HG02588 (cell line): ENCODE measurements around the gene GNMT.
"Not testable (repeated sequence)": the region's sequence is repeated elsewhere in the genome, so short reads cannot be mapped to it uniquely, and the experiment has no call there.

Experiments
- ATAC-seq: cut with Tn5 transposase; IDR thresholded peaks from one replicate; pipeline ENCODE4 v1.9.1; 2021; ENCODE audit warnings: mild to moderate bottlenecking, moderate library complexity; ENCODE audit not compliant: unreplicated experiment

GNMT gene

DNA sequence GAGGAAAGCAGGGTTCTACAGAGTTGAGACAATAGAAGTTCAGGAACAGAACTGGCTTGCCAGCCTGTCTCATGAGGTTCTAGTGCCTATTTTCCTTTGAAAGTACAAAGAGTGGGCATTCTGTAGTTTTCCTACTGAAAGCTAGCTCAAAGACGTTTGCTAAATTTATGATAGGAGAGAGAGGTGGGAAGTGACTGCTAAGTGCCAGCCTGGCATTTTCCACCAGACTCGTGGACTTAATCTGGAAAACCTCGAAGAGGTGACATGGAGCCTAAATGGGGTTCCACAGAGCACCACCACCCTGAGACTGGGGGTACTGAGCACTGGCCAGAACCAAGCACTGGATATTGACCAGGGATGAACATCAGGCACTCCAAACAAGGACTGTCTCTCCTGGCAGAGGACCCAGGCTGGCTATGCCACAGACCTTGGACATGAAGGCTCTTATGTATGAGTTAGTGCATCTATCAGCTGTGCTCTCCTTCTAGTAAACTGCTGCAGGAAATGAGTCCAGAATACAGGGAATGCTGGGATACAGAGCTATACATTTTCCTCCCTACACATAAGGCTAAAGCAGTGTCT lies 11.3 kb downstream of the GNMT start:
- ATAC-seq: no peak

GRCh38 chr6:42973926-42974325 lies 13.4 kb downstream of the GNMT start:
- no peak for ATAC-seq

DNA sequence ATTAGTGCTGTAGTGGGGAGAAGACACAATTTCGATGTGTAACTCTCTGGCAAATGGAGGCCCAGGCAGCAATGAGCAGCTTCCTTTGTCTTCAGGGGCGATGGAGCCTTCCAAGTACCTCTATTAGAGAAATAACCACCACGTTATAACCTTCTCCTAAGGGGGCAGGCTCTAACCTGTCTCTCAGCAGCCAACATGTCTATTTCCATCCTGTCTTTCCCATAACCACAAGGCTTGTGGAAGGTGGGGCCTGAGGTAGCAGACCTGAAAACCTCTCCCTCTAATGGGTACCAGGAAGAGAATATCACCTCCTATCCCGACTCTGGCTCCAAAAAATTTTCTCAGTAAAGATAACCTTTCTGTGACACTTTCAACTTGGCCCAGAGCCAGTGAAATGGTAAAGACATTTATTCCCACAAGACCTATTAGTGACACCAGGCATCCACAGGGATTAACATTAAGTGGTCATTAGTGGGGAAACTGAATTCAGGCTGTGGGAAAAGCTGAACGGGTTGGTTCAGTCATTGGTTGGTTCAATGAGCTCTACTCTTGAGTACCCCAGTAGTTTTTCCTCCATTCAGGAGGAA lies 14.5 kb downstream of the GNMT start:
- ATAC-seq: no peak

DNA sequence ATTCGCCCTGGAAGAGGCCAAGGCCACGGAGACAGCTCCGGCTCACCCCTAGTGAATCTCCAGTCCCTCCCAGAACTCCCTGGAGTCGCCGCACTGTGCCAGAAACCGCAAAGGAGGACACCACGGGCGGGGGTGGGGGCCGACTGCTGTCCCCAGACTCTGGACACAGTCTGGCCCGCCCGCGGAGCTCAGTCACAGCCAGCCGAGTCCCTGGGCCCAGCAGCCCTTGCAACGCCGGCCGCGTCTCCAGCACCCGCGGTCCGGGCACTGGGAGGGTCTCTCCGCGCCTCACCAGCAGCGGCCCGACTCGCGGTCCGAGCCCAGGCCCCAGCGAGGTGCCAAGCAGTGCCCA lies 17.9 kb downstream of the GNMT start:
- peak; percentile 21 for ATAC-seq

DNA sequence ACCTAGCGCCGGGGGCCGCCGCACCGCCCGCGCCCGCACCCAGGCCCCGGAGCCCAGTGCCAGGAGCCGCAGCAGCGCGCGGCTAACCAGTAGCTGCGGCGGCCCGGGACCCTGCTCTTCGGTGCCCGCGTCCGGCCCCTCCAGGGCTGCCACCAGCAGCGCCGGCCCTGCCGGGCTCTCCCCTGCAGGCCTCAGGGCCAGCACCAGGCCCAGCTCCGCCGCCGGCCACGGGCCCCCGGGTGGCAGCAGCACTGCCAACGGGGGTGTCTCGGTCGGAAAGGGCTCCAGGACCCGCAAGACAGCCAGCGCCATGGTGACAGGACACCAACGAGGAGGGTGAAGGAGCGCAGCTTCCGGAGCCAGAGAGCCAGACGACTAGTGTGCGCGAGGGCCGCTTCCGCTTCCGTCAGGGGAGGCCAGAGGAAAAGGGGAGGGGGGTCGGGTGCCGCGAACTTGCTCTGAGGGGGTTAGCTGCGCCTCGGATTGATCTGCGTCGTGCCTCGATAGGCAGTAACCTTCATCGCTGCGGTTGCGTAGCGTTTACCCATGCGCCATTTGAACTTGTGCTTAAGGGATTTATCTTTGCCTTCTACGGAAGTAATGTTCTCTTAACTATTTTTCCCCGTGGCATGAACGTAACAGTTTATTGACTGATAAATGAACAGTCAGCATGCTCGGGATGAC lies 18.4 kb downstream of the GNMT start, which contains the start of gene PEX6:
PEX6 (minus strand) TSS at position 343 of the 684 bp plus-strand sequence; CDS start at position 312, 31 bp downstream.
- peak; percentile 83 for ATAC-seq

- no peak for ATAC-seq
Measured at GRCh38 chr6:42979523-42980177, 19.1 kb downstream of the GNMT start.

- ATAC-seq: no peak
Measured at GRCh38 chr6:42981836-42982235, 21.3 kb downstream of the GNMT start.

DNA sequence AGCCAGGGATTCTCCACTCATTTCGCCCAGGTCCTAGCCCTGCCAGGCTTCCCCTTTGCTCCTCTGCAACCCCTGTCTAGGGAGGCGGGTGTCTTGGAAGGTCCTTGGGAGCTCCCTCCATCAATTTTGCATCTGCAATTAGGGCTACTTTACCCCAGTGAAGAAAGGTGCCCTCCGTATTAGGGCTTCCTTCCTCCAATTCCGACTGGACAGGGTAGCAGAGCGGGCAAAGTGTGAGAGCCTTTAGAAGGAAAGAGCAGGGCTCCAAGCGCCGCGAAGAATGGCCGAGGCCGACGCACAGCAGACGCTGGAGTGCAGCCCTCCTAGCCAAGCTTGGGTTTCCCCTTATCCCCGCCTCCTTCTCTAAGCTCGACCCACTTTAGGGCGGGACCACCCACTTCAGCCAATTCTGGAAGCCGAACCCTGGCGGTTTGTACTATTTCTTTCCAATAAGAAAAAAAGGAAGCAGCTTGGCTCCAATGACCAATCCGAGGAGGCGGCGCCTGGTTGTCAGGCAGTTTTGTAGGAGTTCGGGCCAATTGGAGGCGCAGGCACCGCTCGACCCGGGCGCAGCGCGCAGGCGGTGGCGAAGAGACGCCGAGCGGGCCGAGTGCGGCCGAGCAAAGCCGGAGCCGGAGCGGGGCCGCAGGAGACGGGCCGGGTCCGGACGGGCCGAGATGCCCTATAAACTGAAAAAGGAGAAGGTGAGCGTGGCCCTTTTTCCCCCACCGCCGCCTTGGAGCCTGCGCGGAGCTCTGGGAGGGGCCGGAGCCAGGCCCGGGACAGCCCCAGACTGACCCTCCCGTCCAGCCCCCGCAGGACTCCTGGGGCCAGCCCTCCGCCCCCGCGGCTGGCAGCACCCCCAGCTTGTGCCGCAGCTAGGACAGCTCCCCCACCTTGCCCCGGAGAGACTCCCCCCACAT lies 23.7 kb downstream of the GNMT start, which contains the start of gene PPP2R5D:
PPP2R5D (plus strand) TSS at position 570 of the 923 bp plus-strand sequence; CDS start at position 678, 108 bp downstream.
- peak; percentile 91 for ATAC-seq

- no peak for ATAC-seq
Measured at GRCh38 chr6:42984924-42985475, 24.4 kb downstream of the GNMT start.

DNA sequence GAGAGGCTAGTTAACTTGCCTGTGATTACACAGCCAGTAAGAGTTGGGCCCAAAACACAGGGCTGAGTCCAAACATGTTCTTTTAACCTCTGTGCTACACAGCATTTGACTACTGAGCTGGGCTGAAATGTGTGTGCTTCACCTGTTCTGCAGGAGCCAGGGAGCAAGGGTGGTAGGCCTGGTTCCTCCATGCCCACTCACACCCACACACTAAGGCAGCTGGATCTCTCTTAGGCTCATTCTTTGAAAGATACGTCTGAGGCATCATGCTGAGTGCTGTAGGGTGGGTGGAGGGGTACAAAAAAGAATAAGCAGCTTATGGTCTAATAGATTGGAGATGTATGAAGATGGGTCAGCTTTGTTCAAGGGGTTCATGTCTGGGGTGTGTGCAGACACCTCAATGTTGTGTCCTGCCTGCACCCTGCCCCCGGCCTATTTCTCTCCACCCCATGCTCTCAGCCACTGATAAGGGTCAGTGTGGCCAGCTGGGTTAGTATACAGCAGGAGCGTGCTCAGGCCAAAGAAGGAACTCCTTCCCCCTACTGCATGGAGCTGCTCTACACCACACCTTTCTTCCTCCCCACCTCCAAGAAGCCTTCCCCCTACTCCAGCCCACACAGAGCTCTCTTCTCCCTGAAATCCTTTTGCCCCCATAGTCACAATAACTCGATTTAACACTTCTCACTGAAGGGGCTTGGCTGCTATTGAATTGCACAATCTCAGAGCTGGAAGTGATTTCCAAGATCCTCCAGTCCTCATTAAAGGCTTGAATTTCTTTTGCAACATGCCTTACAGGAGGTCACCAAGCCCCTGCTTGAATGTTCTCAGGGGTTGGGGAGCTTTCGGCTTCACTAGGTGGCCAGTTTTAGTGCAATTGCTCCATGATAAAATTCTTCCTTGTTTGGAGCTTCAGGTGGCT lies 27.2 kb downstream of the GNMT start:
- ATAC-seq: no peak

DNA sequence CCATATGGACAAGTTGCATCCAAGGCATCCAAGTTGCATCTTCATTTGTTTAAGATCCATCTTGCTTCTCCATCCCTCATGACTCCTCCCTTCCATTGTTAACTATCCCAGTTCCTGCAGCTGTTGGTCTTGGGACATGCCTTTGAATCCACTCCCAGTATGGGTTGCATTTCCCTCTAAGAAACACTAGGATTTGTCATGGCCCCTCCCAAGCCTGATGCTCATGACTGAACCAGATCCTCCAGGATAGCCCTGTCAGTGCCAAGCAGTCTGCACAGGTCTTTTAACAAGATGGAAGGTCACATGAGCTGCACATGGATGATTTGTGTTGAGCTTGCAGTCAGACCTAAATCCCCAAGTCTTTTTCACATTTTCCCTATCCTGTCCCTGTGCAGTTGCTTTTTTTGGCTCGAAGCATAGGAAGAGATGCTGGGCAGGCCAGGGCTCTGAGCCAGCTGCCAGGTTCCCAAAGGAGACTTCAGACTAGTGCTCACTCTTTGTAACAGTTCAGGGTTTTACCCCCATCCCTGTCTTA lies 28.0 kb downstream of the GNMT start:
- ATAC-seq: no peak

GRCh38 chr6:42989923-42990322 lies 29.4 kb downstream of the GNMT start:
- ATAC-seq: no peak

DNA sequence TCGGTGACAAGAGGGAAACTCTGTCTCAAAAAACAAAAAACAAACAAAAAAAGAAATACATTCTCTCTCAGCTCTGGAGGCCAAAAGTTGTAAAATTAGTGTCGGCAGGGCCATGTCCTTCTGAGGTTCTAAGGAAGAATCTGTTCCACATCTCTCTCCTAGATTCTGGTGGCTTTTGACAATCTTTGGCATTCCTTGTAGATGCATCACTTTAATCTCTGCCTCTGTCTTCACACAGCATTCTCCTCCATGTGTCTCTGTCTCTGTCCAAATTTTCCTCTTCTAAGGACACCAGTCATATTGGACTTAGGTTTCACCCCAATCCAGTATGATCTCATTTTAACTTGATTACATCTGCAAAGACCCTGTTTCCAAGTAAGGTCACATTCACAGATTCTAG lies 32.9 kb downstream of the GNMT start:
- no peak for ATAC-seq

- no peak for ATAC-seq
Measured at GRCh38 chr6:42996513-42996912, 36.0 kb downstream of the GNMT start.

- ATAC-seq: not testable (repeated sequence)
Measured at GRCh38 chr6:42998205-42998604, 37.7 kb downstream of the GNMT start.

DNA sequence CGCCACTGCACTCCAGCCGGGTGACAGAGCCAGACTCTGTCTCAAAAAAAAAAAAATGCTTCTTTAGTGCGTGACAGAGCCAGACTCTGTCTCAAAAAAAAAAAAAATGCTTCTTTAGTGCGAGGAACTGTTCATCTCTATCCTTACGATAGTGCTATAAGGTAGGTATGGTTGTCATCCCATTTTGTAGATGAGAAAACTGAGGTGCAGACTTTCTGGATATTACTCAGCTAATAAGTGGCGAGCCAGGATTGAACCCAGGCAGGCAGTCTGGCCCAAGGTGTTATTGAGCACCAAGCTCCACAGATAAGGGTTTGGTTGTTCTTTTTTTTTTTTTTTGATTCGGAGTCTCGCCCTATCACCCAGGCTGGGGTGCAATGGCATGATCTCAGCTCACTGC lies 41.3 kb downstream of the GNMT start:
- no peak for ATAC-seq

GRCh38 chr6:43005844-43006243 lies 45.3 kb downstream of the GNMT start:
- ATAC-seq: no peak

DNA sequence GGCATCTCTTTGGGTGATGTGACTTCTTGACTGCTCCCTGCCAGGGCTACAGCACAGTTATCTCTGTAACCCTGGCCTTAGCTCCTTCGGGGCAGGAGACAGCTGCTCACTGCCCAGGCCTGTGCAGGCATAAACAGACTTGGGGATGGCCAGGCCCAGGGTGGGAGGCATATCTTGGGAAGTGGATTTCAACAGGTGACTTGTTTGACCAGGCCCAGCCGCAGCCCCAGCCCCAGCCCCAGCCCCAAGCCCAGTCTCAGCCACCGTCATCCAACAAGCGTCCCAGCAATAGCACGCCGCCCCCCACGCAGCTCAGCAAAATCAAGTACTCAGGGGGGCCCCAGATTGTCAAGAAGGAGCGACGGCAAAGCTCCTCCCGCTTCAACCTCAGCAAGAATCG lies 45.7 kb downstream of the GNMT start:
- no peak for ATAC-seq

- no peak for ATAC-seq
Measured at GRCh38 chr6:43007126-43007525, 46.6 kb downstream of the GNMT start.
